Mesothelial cell of epicardium (in vitro differentiated cells): ENCODE data around the gene IL10. TPM values are rescaled to one million over a fixed set of nuclear protein-coding genes. Genes with fewer than 3 reads are reported as not detected.

Source experiments
- DNase-seq, 2 experiments: peaks; one replicate each; pipeline ENCODE4 v3.0.0; 2021; ENCODE audit warnings: low spot score in 2 of 2; ENCODE audit not compliant: unreplicated experiment in 2 of 2
- H3K27ac Mint-ChIP-seq: 2 replicates; pipeline ENCODE4 v1.8.0; 2021; ENCODE audit warnings: mixed read lengths
- H3K27me3 Mint-ChIP-seq: 2 replicates; pipeline ENCODE4 v1.8.0; 2021; ENCODE audit warnings: low read depth, mixed read lengths
- H3K36me3 Mint-ChIP-seq: 2 replicates; pipeline ENCODE4 v1.8.0; 2021; ENCODE audit warnings: mixed read lengths
- H3K4me1 Mint-ChIP-seq: 2 replicates; pipeline ENCODE4 v1.8.0; 2021; ENCODE audit warnings: mixed read lengths
- H3K4me3 Mint-ChIP-seq: 2 replicates; pipeline ENCODE4 v1.8.0; 2021; ENCODE audit warnings: mild to moderate bottlenecking, moderate library complexity, mixed read lengths
- H3K9me3 Mint-ChIP-seq: 2 replicates; pipeline ENCODE4 v1.8.0; 2021; ENCODE audit warnings: mixed read lengths
- CTCF ChIP-seq: fragments of 200-600 bp; sonication (generic); IDR thresholded peaks from one replicate; pipeline ENCODE4 v1.5.0; 2021; ENCODE audit warnings: antibody characterized with exemption; ENCODE audit not compliant: unreplicated experiment
- total RNA-seq: library from RNA; stranded (reverse); gene quantifications from 3 replicates; pipeline ENCODE4 v1.2.1, GENCODE V29; 2021

Gene IL10
- total RNA-seq, 1 donor from 2014 or later: not detected

GRCh38 chr1:206723805-206724472 is 48.4 kb downstream of the IL10 start:
- Mint-ChIP-seq H3K36me3 (no peaks in the 10 kb centered on the region), H3K27ac (no peak overlapping the region), H3K9me3 (no peaks in the 10 kb centered on the region), H3K27me3 (no peaks in the 10 kb centered on the region), H3K4me3 (no peak overlapping the region), H3K4me1 (peaks cover 7% of the 10 kb centered on the region)
- TF ChIP-seq CTCF: no peak
- DNase-seq: no peak

- no peaks in the 10 kb centered on the region for H3K36me3 Mint-ChIP-seq
- TF ChIP-seq CTCF: no peak
- DNase-seq: no peak
- H3K27ac Mint-ChIP-seq: no peak overlapping the region
- peaks cover 9% of the 10 kb centered on the region for H3K4me1 Mint-ChIP-seq
- H3K27me3 Mint-ChIP-seq: no peaks in the 10 kb centered on the region
- no peak overlapping the region for H3K4me3 Mint-ChIP-seq
- H3K9me3 Mint-ChIP-seq: no peaks in the 10 kb centered on the region
Observed at GRCh38 chr1:206723462-206723804, 48.9 kb downstream of the IL10 start.

GRCh38 chr1:206722751-206723461 is 49.4 kb downstream of the IL10 start:
- Mint-ChIP-seq H3K27me3 (no peaks in the 10 kb centered on the region), H3K4me3 (no peak overlapping the region), H3K4me1 (peaks cover 7% of the 10 kb centered on the region), H3K9me3 (no peaks in the 10 kb centered on the region), H3K36me3 (no peaks in the 10 kb centered on the region), H3K27ac (no peak overlapping the region)
- DNase-seq: no peak
- TF ChIP-seq CTCF: no peak

- no peak for DNase-seq
- Mint-ChIP-seq H3K9me3 (no peaks in the 10 kb centered on the region), H3K4me3 (no peak overlapping the region), H3K36me3 (no peaks in the 10 kb centered on the region), H3K27me3 (no peaks in the 10 kb centered on the region), H3K27ac (no peak overlapping the region), H3K4me1 (peaks cover 7% of the 10 kb centered on the region)
- no peak for TF ChIP-seq CTCF
Observed at GRCh38 chr1:206721454-206721853, 50.8 kb downstream of the IL10 start.

- DNase-seq: no peak
- Mint-ChIP-seq H3K9me3 (no peaks in the 10 kb centered on the region), H3K4me3 (no peak overlapping the region)
Observed at GRCh38 chr1:206719169-206719839, 53.0 kb downstream of the IL10 start.

More at GRCh38 chr1:206719169-206719839, 53.0 kb downstream of the IL10 start:
- Mint-ChIP-seq H3K27me3 (no peaks in the 10 kb centered on the region), H3K36me3 (no peaks in the 10 kb centered on the region), H3K4me1 (peaks cover 13% of the 10 kb centered on the region), H3K27ac (no peak overlapping the region)
- TF ChIP-seq CTCF: no peak
